ENCODE measurements around the gene KHDC4.
A peak's percentile ranks its signal among the peaks of the same experiment; 100 is the strongest.
"Not testable (repeated sequence)": the region's sequence is repeated elsewhere in the genome, so short reads cannot be mapped to it uniquely, and the experiment has no call there.

The KHDC4 gene

DNA sequence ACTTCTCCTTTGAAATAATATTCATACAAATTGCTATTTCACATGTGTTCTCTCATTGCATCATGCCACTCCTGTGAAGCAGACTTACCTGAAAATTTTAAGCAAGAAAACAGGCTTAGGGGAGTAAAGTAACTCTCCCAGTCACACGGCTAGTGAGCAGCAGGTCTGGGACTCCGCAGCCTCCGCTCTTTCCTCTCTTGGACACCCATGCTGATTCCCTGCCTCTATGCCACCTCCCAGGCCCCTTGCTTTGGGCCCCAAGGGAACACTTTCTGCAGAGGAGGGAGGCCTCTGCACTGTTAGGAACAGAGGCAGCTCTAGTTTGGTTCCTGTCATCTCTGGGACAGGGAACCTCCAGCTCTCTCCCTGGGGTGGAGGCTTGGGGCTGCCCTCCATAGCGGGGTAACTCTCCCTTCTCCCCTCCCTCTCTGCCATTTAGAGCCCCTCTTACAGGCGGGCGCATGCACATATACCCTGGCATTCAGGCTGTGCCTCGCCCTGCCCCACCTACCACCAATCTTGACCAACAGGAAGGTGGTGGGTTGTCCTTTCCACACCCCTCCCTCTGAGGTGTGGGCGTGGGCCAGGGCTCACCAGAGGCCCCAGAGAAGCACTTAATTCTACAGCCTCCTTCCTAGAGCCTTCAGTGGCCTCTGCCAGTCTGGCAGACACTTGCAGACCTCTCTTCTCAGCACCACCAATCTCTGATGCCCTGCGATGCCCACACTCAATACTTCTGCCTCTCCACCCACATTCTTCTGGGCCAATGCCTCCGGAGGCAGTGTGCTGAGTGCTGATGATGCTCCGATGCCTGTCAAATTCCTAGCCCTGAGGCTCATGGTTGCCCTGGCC, 7.0 kb upstream of the KHDC4 start, which contains the start of gene RXFP4:
Gene RXFP4 (plus strand): TSS at position 646 of the 852 bp plus-strand sequence. CDS start 72 bp downstream, at position 718.
- no peak for DNase-seq (ENCODE audit: low read depth)

DNA sequence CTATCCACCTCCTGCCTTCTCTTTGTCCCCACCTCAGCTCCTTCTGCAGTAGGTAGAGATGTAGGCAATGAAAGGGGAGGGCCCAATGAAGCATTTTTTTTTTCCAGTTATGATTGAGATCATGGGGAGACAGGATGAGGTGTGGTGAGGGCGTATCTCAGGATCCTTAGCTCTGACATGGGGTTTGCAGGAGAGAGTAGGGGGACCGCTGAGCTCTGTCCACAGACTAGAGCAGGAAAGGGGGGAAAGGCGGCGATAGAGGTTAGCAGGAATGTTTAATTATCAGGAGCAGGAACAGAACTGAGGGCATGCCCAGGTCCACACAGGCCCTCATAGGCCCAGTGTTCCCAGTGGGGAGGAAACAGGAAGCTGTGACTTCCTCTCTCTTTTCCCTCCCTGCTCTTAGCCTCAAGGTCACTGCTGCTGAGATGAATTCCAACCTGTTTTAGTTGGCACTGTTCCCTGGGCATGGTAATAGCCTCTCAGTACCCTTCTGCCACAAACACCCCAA, 6.3 kb upstream of the KHDC4 start:
- no peak for DNase-seq (ENCODE audit: low read depth)

DNA sequence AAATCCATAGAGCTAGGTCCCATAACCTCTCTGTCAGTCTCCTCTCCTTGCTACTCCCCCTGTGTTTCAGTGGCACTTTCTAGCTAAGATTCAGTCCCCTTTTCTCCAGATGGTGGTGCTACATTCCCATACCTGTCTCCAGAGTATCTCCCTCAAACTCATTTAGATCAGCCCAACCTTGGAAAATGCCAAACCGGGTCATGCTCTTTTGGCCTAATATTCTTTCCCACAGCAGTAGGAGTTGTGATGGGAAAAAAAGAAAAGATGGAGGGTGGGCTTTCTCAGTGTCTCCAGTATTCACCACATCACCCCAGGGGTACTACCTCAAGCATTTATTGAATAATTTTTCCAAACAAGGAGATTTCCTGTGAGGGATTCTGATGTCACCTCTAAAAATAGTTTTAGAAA, 4.0 kb upstream of the KHDC4 start:
- DNase-seq (ENCODE audit: low read depth): no peak

DNA sequence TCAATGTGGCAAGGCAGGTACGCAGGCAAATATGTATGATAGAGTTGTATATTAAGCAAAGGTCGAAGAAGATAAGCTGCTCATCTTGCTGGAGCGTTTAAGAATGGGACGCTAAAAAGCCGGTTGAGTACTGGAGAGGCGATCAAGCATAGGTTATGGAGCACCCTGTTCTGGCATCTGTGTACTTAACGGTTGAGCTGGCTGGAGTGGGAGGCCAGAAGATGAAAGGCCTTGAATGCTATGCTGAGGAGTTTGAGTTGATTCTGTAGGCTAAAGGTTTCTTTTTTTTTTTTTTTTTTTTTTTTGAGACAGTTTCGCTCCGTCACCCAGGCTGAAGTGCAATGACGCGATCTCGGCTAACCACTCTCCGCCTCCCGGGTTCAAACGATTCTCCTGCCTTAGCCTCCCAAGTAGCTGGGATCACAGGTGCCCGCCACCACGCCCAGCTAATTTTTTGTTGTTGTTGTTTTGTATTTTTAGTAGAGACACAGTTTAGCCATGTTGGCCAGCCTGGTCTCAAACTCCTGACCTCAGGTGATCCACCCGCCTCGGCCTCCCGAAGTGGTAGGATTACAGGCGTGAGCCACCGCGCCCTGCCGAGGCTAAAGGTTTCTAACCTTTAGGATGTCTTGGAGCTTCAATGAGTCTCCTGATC, 850 bp upstream of the KHDC4 start:
- no peak for DNase-seq (ENCODE audit: low read depth)

DNA sequence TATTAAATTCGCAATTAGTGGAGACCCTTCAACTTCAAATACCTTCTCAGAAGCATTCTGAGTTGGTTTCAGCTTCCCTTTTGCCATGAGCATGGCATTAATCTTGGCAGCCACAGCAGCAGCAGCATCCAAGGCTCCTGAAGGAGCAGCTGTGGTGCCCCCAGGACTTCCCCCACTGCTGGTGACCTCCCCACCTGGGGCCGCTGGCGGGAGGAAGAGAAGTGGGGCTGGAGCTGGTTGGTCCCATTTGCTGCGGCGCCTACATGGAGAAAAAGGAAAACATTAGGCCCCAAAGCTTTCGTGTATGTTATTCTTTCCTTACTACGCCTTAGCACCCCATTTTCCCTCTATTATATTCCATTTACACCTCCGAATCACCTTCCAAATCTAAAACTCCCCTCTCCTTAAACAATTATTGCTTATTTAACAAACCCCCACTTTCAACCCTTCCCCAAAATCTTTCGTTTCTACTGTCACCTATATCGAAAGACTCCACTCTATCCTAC, 569 bp downstream of the KHDC4 start:
- DNase-seq (ENCODE audit: low read depth): no peak

DNA sequence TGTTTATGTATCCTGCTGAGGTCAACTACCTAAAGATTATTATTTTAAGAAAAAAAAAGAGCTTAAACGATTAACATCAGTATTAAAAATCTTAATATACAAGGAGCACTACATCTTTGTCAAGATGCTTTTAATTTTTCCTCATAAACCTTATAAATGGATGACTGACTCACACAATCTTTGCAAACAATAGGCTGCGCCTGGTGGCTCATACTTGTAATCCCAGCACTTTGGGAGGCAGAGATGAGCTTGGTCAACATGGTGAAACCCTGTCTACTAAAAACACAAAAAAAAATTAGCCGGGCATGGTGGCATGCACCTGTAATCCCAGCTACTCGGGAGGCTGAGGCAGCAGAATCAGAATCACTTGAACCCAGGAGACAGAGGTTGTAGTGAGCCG, 1.7 kb downstream of the KHDC4 start:
- no peak for DNase-seq (ENCODE audit: low read depth)

DNA sequence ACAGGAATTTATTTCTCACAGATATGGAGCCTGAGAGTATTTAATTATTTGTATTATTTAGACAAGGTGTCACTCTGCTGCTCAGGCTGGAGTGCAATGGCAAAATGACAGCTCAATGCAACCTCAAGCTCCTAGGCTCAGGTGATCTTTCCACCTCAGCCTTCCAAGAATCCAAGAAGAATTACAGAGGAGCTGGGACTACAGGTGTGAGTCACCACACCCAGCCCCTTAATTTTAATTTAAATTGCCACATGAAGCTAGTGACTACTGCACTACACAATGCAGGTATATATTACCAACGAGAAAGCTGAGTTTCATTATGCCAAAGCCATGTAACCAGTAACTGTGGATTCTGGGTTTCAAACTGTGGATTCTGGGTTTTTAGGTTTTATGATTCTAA, 2.1 kb downstream of the KHDC4 start:
- DNase-seq (ENCODE audit: low read depth): no peak

DNA sequence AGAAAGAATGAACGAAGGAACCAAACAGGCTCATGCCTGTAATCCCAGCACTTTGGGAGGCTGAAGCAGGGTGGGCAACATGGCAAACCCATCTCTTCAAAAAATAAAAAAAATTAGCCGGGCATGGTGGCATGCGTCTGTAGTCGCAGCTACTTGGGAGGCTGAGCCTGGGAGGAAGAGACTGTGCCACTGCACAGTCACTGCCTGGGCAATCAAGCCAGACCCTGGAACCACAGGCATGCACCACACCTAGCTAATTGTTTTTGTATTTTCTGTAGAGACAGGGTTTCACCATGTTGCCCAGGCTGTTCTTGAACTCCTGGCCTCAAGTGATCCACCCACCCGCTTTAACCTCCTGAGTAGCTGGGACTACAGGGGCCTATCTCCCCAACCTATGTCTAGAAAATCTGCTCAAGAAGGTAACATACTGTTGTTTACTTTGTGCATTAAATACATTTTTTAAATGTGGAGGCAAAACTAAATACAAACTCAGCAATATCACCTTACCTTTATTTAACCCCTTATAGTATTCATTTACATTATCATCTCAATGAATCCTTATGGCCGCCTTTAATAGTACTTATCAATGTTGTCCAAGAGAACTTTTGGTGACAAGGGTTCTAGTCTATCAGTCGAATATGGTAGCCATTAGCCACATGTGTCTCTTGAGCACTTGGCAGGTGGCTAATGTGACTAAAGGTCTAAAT, 2.7 kb downstream of the KHDC4 start:
- DNase-seq (ENCODE audit: low read depth): no peak

DNA sequence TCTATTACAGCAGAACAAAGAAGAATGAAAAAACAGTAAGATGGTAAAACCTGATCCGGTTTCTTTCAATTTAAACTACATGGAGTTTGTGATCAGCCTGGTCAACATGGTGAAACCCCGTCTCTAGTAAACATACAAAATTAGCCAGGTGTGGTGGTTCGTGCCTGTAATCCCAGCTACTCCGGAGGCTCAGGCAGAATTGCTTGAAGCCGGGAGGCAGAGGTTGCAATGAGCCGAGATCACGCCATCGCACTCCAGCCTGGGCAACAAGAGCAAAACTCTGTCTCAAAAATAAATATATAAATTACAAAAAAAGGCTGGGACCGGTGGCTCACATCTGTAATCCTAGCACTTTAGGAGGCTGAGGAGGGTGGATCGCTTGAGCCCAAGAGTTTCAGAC, 3.5 kb downstream of the KHDC4 start:
- not testable (repeated sequence) for DNase-seq (ENCODE audit: low read depth)

DNA sequence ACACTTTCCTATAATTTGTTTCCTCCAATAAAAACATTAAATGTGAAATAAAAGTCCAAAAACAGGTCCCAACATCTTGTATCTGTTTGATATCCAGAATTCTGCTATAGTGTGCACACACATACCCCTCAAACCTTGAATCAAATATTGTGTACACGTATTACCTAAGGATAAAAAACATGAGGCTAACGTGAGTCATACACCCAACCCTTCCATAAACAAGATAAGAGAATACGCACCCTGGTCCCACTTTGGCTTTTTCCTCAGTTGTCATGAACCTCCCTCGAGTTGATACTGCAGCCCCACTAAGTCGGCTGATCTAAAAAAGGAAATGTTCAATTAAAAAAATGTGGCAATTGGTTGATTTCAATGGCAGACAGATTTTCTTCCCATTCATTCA, 5.2 kb downstream of the KHDC4 start:
- no peak for DNase-seq (ENCODE audit: low read depth)

DNA sequence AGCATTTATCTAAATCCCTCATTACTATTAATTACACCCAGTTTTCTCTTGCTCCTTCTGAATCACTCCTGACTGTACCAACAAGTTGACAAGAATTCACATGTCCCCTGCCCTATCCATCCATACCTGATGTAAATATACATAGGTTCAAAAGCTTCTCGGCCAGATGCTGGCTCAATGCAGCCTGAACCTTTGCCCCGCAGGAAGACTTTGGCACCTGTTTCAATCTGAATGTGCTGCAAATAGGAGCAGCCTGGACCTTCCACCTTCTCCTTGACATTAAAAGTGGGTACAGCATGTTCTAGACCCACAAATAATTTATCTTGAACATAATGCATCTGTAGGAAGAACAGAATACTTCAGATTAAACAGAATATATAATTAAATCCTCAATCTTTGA, 8.7 kb downstream of the KHDC4 start:
- no peak for DNase-seq (ENCODE audit: low read depth)

DNA sequence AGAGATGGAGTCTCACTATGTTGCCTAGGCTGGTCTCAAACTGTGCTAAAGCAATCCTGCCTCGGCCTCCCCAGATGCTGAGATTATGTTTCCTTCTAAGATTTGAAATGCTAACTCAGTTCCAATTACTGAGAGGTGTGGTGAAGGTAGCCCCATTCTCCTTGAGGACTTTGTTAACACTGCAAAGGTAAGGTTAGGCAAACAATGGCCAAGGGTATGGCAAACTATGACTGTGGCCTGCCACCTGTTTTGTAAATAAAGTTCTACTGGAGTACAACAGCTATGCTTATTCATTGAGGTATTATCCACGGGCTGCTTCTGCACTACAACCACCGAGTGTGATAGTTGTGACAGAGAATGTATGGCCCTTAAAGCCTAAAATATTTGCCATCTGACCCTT, 13.5 kb downstream of the KHDC4 start:
- DNase-seq (ENCODE audit: low read depth): no peak

DNA sequence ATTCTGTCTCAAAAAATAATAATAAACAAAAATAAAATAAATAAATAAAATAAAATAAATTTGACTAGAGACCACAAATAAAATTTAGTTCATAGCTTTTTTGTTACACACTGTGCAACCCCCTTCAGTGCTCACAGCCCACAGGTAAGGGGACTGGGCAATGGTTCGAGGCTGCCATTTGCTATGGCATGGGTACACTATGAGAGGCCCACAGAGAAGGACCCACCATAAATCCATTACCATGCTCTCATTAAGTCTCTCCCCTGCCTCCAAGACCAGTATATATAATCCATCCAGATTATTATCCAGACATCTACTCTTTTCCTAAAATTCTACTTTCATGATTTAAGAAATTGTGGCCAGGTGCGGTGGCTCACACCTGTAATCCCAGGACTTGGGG, 14.4 kb downstream of the KHDC4 start:
- no peak for DNase-seq (ENCODE audit: low read depth)

DNA sequence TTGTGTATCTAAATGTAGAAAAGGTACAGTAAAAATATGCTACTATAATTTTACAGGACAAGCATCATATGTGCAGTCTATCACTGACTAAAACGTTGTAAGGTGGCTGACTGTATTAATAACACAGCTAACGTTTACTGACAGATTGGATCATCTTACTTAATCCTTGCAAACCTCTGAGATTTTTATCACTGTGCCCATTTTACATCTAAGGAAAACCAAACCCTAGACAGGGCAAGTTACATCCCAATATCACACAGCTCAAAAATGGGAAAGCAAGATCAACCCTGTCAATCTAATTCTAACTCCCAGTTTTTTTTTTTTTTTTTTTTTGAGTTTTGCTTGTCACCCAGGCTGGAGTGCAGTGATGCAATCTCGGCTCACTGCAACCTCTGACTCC, 15.6 kb downstream of the KHDC4 start:
- DNase-seq (ENCODE audit: low read depth): no peak

DNA sequence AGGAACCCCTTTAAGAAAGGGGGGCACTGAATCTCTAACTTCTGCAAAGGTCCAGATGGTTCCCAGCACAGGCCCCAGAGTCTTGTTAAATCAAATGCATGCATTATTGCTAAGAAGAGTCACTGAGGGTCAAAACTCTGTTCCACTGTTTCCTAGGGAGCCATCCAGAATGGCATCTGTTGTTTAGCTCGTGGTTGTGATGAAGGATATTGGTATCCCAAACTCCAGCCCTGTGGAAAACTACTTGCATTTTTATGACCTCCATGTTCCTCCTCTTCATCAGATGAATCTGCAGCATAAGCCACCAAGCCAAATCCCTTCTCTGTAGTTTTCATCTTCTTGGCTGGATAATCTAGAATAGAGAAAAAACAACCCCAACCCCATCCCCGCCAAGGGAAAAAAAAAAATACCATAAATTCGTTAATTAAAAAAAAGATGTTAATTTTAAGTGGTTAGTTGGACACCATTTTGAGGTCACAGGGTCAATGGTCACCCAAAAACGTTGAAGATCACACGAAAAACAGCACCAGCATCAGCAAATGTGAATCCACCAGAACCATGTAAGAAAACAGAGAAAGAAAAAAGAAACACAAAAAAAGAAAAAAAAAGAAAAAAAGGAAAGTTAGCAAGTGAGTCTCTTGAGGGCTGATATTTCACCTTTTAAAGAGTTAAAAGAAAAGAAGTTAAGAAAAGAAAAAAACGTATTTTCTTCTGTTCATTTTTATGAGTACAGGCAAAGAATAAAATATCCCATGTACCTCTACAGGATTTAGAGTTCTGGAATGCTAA, 20.1 kb downstream of the KHDC4 start:
- DNase-seq (ENCODE audit: low read depth): no peak

DNA sequence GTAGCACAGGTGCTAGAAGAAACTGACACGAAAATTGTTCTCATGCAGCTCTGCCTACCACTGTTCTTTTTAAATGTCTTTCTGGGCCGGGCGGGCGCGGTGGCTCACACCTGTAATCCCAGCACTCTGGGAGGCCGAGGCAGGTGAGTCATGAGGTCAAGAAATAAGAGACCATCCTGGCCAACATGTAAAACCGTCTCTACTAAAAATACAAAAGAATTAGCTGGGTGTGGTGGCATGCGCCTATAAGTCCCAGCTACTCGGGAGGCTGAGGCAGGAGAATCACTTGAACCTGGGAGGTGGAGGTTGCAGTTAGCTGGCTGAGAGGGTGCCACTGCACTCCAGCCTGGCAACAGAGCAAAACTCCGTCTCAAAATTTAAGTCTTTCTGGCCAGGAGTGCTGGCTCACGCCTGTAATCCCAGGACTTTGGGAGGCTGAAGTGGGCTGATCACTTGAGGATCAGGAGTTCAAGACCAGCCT, 22.1 kb downstream of the KHDC4 start:
- no peak for DNase-seq (ENCODE audit: low read depth)

DNA sequence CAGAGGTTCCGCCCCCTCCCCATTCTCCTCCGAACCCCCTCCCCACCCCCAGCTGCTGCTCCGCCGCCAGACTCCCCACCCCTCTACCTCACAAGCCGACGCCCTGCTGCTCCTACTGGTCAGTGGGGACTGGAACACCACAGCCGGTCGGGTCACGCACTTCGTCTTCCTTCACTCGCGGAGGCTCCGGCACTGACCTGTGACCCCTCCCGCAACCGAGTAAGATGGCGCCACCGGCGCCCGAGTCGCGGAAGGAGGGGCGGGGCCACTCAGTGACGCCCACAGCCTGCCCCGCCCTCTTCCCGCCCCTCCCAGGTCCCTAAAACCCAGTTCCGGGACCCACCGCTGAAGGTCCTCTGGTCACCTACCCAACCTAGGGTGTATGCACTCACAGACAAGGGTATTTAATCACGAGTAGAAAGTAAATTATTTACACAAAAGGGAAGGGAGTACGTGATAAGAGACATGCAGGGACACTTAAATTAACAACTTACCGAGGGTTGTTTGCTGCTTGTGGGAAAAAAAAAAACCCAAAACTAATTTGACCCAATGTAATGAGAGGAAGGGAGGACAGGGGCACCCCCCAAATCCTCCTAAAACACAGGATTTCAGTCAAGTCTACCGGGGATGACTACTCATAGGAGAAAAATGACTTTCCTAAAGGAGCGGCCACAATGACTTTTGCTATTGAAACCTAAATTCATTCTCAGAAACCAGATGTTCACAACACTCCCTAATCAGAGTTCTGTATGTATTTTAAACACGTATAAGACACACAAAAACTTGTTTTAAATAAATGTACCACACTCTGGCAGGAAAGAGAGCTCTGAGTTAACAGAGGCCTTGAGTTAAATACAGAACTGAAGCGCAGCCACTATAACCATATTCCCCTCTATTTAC, 22.8 kb downstream of the KHDC4 start, which contains the start of gene RIT1:
Gene RIT1 (minus strand): TSS at position 194 of the 900 bp plus-strand sequence. CDS start 588 bp downstream, outside the sequence.
- peak; percentile 61 for DNase-seq (ENCODE audit: low read depth)

DNA sequence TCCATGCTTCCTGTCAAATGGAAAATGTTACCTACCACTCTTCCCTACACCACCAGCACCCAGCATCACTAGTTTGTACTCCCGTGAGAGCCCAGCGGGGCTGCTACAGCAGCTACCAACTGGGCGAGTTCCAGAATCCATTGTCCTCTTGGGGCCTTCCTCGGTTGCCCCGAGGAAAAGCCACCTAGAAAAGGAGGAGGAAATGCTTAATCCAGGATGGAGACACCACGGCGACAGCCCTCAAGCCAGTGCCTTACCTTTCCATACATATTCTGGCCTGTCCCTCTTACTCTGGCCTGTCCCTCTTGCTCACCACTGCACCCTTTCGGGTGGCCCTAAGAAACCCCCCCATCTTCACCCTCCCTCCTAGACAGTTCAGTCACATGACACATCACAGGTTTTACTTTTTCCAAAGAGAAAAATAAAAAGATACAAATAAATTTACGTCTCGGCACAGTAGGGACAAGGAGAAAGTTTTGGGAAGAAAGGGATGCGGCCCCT, 23.5 kb downstream of the KHDC4 start:
- DNase-seq (ENCODE audit: low read depth): no peak

DNA sequence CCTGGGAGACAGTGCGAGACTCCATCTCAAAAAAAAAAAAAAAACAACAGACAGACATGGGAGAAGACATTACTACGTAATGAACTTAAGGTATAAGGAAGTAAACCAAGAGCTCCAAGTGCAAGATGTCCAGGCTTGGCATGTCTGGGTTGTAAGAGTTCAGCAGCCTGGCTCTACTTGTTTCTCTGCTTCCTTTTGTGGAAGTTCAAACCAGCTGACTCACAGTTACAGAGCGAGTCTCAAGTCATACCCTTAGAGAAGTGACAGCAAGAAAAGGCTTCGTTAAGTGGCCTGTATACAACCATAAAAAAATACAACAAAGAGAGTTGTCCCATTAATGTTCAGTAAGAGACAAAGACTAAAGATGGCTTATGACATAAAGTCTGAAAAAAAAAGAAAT, 24.3 kb downstream of the KHDC4 start:
- no peak for DNase-seq (ENCODE audit: low read depth)

DNA sequence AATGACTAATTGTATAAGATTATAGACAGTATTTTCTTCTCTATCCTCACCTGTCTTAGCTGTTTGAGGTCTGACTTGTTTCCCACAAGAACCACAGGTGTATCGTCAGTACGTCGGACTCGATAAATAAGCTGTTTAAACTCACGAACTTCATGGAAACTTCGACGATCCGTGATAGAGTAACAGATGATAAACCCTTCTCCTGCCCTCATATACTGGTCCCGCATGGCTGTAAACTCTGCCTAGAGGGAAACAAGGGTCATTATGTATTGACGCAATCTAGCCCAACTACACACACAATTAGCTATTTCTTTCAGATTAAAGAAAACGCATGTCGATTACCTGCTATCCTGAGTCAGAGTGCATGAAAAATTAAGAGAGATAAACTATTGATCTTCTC, 30.0 kb downstream of the KHDC4 start:
- no peak for DNase-seq (ENCODE audit: low read depth)

Data from stimulated activated CD8-positive, alpha-beta memory T cell treated with anti-CD3 and anti-CD28 coated beads, Interleukin-7, amount 100 ng/mL, for 24 hours (primary cell).